Stimulated activated CD4-positive, alpha-beta T cell treated with anti-CD3 and anti-CD28 coated beads, Interleukin-1b, Interleukin-23, amount 100 ng/mL, for 1 hour (primary cell): ENCODE data around the gene GNG5.
"Not testable (repeated sequence)": the region's sequence is repeated elsewhere in the genome, so short reads cannot be mapped to it uniquely, and the experiment has no call there.

ENCODE experiments used
- DNase-seq, 2 donors: peaks; one replicate each; pipeline ENCODE4 v3.0.0-alpha.2; 2020; ENCODE audit warnings: low read depth in 2 of 2

Gene GNG5

GRCh38 chr1:84506002-84506728 lies at the start of gene GNG5, which contains the start of gene SPATA1:
Gene GNG5 (minus strand): TSS chr1:84506581. CDS start chr1:84506091, 490 bp downstream.
Gene SPATA1 (plus strand): TSS chr1:84506386. CDS start chr1:84516360, 9,974 bp downstream.
- DNase-seq: peak; percentile 93 to 95

DNA sequence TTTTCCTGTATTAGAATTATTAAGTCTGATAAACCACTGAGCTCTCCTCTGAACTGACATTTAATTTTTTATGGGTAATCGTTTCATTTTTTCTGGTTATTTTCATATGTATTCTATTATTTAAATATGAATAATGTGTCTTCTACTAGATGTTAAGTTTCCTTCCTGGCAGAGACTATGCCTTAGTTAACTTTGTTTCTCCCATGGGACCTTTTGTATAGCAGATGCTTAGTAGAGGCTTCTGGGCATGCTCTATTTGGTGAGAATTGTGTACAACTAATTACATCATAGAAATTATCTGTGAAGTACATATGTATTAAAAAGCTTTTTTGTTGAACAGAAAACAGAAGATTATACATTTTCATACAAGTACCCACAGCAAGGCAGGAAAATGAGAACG lies 44.4 kb upstream of the GNG5 start:
- DNase-seq: no peak

DNA sequence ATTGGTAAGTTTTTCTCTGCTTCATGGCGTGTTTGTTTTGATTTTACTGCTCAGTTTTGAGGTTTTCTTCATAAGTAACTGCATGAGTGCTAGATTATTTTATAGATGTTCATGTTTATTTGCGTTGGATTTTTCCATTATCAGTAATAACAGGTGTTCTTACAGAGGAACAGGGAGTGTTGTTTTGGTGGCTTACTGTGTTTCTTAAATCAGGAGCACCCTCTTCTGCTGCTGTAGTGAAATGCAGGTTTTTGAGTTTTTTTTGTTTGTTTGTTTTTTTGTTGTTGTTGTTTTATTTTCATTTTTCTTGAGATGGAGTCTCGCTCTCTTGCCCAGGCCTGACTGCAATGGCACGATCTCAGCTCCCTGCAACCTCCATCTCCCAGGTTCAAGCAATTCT lies 35.3 kb upstream of the GNG5 start:
- DNase-seq: no peak

- DNase-seq: no peak
These were observed 34.4 kb upstream of the GNG5 start for GRCh38 chr1:84540759-84541158.

DNA sequence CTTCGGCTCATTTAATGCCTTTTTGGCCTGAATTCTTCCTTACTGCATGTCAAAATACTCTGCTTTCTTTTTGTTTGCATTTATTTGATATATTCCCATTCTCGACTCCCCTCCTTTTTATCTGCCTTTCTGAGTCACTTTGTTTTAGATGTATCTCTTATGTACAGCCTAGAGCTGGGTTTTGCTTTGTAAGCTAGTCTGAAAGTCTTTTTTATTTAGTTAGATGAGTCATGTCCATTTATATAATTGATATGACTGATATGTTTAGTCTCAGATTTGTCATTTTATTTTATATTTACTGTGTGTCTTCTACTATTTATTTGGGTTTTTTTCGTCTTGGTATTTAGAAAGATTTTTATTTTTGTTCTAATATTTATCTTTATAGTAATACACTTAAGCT lies 33.6 kb upstream of the GNG5 start:
- DNase-seq: no peak

- no peak for DNase-seq
These were observed 32.2 kb upstream of the GNG5 start for GRCh38 chr1:84538599-84538998.

- no peak for DNase-seq
These were observed 19.4 kb upstream of the GNG5 start for GRCh38 chr1:84525779-84526178.

DNA sequence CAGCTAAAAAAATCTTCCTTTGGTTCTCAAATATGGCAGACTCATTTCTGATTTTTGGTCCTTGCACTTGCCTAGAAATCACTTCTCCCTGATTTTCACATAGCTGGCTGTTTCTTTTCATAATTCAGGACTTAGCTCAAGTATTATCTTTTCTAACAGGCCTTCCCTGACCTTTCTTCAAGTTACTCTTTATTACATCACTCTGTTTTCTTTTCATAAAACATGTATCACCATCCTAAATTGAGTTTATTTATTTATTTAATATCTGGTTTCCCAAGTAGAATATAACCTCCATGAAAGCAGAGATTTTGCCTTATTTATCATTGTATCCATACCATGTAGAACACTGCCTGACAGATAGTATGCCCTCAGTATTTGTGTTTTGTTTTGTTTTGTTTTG lies 18.2 kb upstream of the GNG5 start:
- DNase-seq: no peak

DNA sequence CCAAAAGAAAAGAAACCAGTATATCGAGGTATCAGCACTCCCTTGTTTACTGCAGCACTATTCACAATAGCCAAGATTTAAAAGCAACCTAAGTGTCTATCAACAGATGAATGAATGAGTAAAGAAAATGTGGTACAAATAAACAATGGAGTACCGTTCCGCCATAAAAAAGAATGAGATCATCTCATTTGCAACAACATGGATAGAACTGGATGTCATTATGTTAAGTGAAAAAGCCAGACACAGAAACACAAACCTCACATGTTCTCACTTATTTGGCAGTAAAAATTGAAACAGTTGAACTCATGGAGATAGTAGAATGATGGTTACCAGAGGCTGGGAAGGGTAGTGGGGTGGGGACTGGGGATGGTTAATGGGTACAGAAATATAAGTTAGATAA lies 4.3 kb upstream of the GNG5 start:
- no peak for DNase-seq

- DNase-seq: no peak
These were observed 3.8 kb upstream of the GNG5 start for GRCh38 chr1:84510165-84510564.

- DNase-seq: no peak
These were observed 2.6 kb upstream of the GNG5 start for GRCh38 chr1:84509029-84509428.

- no peak for DNase-seq
These were observed 2.1 kb upstream of the GNG5 start for GRCh38 chr1:84508510-84508909.

DNA sequence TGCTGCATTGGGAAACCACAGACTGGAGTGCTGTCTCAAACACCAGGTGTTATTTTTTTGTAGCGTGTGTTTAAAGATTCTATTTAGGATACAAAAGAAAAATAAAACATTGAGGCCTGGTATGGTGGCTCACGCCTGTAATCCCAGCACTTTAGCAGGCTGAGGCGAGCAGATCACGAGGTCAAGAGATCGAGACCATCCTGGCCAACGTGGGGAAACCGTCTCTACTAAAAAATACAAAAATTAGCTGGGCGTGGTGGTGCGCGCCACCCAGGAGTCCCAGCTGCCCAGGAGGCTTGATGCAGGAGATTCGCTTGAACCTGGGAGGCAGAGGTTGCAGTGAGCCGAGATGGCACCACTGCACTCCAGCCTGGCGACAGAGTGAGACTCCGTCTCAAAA lies 1.5 kb upstream of the GNG5 start:
- not testable (repeated sequence) for DNase-seq

GRCh38 chr1:84506729-84507453 lies 510 bp upstream of the GNG5 start:
- no peak for DNase-seq

- DNase-seq: no peak
These were observed 834 bp downstream of the GNG5 start for GRCh38 chr1:84505493-84506001.

- no peak for DNase-seq
These were observed 1.5 kb downstream of the GNG5 start for GRCh38 chr1:84504580-84505492.

GRCh38 chr1:84502927-84503326 lies 3.5 kb downstream of the GNG5 start:
- no peak for DNase-seq

GRCh38 chr1:84497631-84498275 lies 8.6 kb downstream of the GNG5 start:
- DNase-seq: no peak

GRCh38 chr1:84496498-84496897 lies 9.9 kb downstream of the GNG5 start:
- DNase-seq: no peak

- no peak for DNase-seq
These were observed 12.6 kb downstream of the GNG5 start for GRCh38 chr1:84493747-84494146.

DNA sequence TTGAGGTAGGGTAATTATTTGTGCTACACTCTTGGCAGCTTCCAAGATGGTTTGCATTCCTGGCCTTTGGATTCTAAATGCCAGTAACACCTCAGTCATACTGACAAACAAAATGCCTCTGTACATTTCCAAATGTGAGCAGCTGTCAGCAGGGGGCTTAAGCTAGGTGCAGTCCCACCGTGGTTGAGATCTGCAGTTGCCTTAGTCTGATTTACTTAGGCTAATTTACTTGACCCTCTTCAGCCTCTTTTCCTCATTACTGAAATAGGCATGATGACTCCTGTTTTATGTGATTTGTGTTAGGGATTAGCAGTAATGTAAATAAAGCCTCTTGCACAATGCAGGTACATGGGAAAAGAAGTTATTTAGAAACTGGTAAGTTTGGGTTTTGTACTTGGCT lies 13.7 kb downstream of the GNG5 start:
- DNase-seq: no peak

GRCh38 chr1:84489766-84490165 lies 16.6 kb downstream of the GNG5 start:
- DNase-seq: no peak
